Activated naive CD8-positive, alpha-beta T cell treated with anti-CD3 and anti-CD28 coated beads, Interleukin-2, amount 50 U/mL, for 16 hours (primary cell): ENCODE results near the gene HORMAD2.
"Not testable (repeated sequence)": the region's sequence is repeated elsewhere in the genome, so short reads cannot be mapped to it uniquely, and the experiment has no call there.

Experiments
- DNase-seq: peaks from one replicate; pipeline ENCODE4 v3.0.0-alpha.2; 2020; ENCODE audit warnings: low read depth, low spot score

HORMAD2 gene

GRCh38 chr22:30057375-30057774, 22.9 kb upstream of the HORMAD2 start:
- DNase-seq: no peak

GRCh38 chr22:30059346-30060020, 20.8 kb upstream of the HORMAD2 start:
- DNase-seq: not testable (repeated sequence)

- not testable (repeated sequence) for DNase-seq
Measured at GRCh38 chr22:30061094-30061493, 19.2 kb upstream of the HORMAD2 start.

- DNase-seq: no peak
Measured at GRCh38 chr22:30062259-30062658, 18.0 kb upstream of the HORMAD2 start.

DNA sequence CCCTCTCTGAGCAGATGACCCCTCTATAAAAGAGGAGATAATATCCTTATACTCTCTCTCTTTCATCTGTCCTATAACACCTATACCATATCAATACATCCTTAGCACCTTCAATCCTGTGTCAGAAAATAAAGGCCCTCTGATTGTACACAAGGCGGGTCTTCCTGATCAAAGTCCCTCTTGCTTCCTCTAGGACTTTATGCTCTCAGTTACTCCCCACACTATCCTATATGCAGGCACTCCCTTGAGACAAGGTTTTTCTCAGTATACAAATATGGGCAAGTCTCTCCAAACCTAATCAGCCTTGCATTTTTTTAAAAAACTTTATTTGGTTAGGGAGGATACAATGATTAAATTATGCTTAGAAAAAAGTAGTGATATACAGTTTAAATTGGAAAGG, 17.3 kb upstream of the HORMAD2 start:
- no peak for DNase-seq

GRCh38 chr22:30064172-30064571, 16.1 kb upstream of the HORMAD2 start:
- DNase-seq: no peak

DNA sequence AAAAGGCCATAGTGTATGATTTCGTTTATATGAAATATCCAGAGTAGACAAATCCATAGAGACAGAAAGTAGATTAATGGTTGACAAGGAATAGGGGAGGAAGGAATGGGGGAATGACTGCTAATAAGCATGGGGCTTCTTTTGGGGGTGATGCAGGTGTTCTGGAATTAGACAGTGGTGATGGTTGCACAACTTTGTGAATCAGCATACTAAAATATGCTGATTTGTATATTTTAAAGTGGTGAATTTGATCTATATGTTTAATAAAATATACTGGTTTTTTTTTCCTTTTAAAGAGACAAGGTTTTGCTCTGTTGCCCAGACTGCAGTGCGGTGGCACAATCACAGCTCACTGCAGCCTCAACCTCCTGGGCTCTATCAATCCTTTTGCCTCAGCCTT, 6.5 kb upstream of the HORMAD2 start:
- DNase-seq: no peak

GRCh38 chr22:30074147-30074546, 6.1 kb upstream of the HORMAD2 start:
- DNase-seq: no peak

- DNase-seq: no peak
Measured at GRCh38 chr22:30074994-30075393, 5.3 kb upstream of the HORMAD2 start.

GRCh38 chr22:30077279-30077880, 2.9 kb upstream of the HORMAD2 start:
- DNase-seq: no peak

DNA sequence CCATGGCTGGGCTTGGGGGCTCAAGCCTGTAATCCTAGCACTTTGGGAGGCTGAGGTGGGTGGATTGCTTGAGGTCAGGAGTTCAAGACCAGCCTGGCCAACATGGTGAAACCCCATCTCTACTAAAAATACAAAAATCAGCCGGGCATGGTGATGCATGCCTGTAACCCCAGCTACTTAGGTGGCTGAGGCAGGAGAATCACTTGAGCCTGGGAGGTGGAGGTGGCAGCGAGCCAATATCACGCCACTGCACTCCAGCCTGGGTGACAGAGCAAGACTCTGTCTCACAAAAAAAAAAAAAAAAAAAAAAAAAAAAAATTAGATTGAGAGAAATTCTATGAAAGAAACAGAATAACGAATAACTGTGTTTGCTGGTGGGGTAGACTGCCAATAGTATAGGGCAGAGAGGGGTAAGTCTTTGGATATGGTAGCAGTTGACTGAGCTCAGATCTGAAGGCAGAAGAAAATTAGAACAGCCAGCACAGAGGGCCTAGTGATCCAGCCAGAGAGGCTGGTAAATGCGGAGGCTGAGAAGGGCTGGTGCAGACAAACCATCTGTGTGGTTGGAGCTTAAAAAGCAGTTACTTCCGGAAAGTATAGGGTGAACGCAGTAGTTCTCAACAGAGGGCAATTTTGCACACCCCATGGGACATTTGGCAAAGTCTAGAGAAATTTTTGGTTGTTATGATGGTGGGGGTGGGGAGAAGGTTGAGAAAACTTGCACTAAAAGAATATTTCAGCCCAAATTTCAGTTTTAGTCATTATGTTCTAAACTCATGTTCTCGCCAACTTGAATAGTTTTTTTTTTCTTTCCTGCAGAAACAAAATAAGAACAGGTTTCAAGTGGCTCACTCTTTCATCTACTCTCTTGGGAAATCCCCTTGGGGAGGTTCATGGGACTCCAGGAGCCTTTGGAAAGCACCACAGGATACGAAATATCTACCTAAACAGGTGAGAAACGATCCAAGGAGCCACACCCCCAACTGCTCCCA, 1.6 kb upstream of the HORMAD2 start:
- no peak for DNase-seq

GRCh38 chr22:30080805-30081204, 541 bp downstream of the HORMAD2 start:
- no peak for DNase-seq

GRCh38 chr22:30086496-30086895, 6.2 kb downstream of the HORMAD2 start:
- DNase-seq: no peak

GRCh38 chr22:30087037-30087436, 6.8 kb downstream of the HORMAD2 start:
- DNase-seq: not testable (repeated sequence)

DNA sequence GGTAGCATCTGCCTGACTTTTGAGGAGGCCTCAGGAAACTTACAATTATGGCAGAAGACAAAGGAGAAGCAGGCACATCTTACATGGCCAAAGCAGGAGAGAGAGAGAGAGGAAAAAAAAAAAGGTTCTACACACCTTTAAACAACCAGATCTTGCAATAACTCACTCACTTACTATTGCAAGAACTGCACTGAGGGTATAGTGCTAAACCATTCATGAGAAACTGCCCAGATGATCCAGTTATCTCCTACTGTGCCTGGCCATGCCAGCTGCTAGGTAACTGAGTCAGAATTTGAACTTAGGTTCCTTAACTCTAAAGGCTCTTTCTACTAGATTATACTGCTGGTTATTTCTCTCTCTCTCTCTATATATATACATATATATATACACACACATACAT, 7.3 kb downstream of the HORMAD2 start:
- no peak for DNase-seq

DNA sequence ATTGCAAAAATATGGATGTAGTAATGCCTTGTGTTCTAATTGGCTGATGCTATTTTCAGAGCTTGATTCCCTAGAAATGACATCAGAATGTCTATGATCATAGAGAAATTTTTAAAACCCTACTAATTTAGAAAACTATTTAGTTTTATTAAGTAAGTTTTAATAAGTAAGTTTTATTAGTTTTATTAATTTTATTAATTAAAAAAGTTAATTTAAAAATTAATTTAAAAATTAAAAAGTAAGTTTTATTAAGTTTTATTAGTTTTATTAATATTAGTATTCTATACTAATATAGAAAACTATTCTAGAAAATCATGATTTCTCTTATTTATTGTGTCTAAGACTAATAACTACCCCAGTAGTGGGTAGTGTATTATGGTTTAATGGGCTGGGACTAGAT, 8.2 kb downstream of the HORMAD2 start:
- no peak for DNase-seq

DNA sequence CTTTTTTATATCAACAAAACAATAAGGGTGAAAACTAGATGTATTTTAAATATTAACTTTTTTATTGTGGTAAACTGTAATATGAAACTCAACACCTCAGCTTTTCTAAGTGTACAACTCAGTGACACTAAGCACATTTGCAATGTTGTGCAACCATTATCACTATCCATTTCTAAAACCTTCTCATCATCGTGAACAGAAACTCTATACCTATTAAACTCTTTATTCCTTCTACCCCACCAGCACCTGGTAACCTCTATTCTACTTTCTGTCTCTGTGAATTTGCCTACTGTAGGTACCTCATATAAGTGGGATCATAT, 9.4 kb downstream of the HORMAD2 start:
- no peak for DNase-seq

DNA sequence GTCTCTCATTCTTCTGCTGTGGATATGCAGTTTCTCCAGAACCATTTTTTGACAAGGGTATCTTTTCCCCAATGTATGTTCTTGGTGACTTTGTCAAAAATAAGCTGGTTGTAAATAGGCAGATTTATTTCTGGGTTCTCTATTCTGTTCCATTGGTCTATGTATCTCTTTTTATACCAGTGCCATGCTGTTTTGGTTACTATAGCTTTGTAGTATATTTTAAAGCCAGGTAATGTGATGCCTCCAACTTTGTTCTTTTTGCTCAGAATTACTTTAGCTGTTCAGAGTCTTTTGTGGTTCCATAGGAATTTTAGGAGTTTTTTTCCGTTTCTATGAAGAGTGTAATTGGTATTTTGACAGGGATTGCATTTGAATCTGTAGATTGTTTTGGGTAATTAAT, 12.4 kb downstream of the HORMAD2 start:
- DNase-seq: no peak

DNA sequence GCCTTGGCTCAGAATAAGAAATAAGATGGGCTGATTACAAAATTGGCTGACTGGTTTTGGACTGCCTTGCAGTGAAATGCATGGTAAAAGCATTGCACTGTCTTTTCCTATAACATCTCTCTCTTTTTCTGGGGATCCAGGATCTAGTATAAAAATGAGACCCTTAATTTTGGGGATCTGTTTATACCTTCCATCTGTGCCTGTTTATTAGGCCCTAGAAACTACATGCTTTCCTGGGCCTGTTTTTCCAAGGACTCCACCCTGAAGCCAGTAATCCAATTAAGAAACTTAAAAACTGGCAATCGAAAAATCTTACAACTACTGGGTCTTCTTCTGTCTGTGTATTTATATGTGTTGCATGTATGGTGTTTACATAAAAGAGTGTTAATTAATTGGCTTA, 14.5 kb downstream of the HORMAD2 start:
- no peak for DNase-seq

DNA sequence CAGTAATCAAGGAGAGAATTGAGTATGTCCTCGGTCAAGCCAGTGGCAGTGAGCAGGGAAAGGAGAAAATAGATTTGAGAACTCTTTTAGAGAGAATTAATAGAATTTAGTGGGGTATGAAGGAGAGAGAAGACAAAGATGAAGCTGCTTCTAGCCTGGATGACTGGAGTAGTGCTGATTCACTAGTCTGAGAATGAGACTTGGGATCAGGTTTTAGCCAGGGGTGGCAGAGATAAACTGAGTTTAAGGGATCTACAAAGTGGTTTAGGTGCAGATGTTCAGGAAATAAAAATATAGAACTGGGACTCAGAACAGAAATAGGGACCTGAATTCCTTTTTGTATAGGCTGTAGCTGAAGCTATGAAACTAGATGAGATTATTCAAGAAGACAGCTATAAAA, 17.6 kb downstream of the HORMAD2 start:
- DNase-seq: no peak

- DNase-seq: not testable (repeated sequence)
Measured at GRCh38 chr22:30100770-30101169, 20.5 kb downstream of the HORMAD2 start.

DNA sequence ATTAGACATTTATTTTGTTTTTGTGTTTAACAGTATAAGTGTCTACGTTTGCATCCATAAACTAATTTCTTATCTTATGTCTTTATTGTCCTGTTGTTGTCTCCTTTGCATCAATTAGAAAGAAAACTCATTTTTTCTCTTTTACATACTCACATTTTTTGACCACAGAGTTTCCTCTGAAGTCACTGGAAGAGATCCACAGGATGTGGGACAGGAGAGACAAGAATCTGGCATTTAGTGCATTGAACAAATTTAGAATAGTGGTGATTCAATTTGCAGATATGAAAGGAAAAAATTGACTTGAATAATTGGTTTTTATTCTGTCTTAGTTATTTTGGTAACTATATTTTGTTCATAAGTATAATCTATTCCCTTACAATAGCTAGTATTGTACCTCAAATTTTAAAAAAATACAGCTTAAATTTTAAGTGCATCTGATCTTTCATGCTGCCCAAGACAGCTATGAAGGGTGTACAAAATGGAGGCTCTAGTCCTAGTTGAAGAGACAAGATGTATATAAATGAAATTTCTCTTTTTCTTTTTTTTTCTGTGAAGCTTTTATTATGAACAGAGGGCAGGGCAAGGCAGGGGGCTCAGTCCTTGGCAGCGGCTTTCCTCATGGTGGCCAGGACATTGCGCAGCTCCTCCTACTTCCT, 24.4 kb downstream of the HORMAD2 start:
- no peak for DNase-seq
